Endodermal cell (in vitro differentiated cells): ENCODE data around the gene IKZF2. TPM values are rescaled to one million over a fixed set of nuclear protein-coding genes. Genes with fewer than 3 reads are reported as not detected.
A peak's percentile ranks its signal among the peaks of the same experiment; 100 is the strongest.

ENCODE experiments used
- DNase-seq: peaks from one replicate; pipeline ENCODE4 v3.0.0-alpha.2; 2017
- H3K27ac ChIP-seq: 2 replicates; pipeline ENCODE4 v1.5.1; 2013; ENCODE audit warnings: mild to moderate bottlenecking, low read depth, low read length, moderate library complexity
- H3K27me3 ChIP-seq: 2 replicates; pipeline ENCODE4 v1.6.1; 2013; ENCODE audit warnings: mild to moderate bottlenecking, low read length, moderate library complexity; ENCODE audit not compliant: insufficient read depth, control insufficient read depth, poor library complexity, severe bottlenecking
- H3K36me3 ChIP-seq: 2 replicates; pipeline ENCODE4 v1.7.0; 2013; ENCODE audit warnings: mild to moderate bottlenecking, low read length, moderate library complexity; ENCODE audit not compliant: control insufficient read depth, insufficient read depth
- H3K4me1 ChIP-seq: one replicate; pipeline ENCODE4 v1.7.0; 2013; ENCODE audit warnings: low read length; ENCODE audit not compliant: control insufficient read depth, insufficient read depth
- H3K4me3 ChIP-seq: 2 replicates; pipeline ENCODE4 v1.5.1; 2013; ENCODE audit warnings: mild to moderate bottlenecking, low read length, moderate library complexity
- H3K9ac ChIP-seq: 2 replicates; pipeline ENCODE4 v1.6.1; 2013; ENCODE audit warnings: mild to moderate bottlenecking, low read length, moderate library complexity; ENCODE audit not compliant: poor library complexity, severe bottlenecking; ENCODE audit errors: extremely low read depth
- H3K9me3 ChIP-seq: 2 replicates; pipeline ENCODE4 v1.6.1; 2013; ENCODE audit warnings: mild to moderate bottlenecking, low read length, moderate library complexity; ENCODE audit not compliant: control insufficient read depth
- H3K27ac Mint-ChIP-seq: 2 replicates; pipeline ENCODE4 v1.8.0; 2020; ENCODE audit warnings: mixed read lengths
- H3K27me3 Mint-ChIP-seq: 2 replicates; pipeline ENCODE4 v1.8.0; 2021; ENCODE audit warnings: mild to moderate bottlenecking, mixed read lengths; ENCODE audit not compliant: insufficient read depth
- H3K36me3 Mint-ChIP-seq: 2 replicates; pipeline ENCODE4 v1.8.0; 2020; ENCODE audit warnings: low read depth, mixed read lengths
- H3K4me1 Mint-ChIP-seq: 2 replicates; pipeline ENCODE4 v1.8.0; 2020; ENCODE audit warnings: mixed read lengths
- H3K4me3 Mint-ChIP-seq: 2 replicates; pipeline ENCODE4 v1.8.0; 2020; ENCODE audit warnings: mild to moderate bottlenecking, moderate library complexity, mixed read lengths
- H3K9me3 Mint-ChIP-seq: 2 replicates; pipeline ENCODE4 v1.8.0; 2020; ENCODE audit warnings: mild to moderate bottlenecking, mixed read lengths
- WGBS, 2 experiments: methylation state at CpG; one replicate each; pipeline versions ENCODE4 v1.1.5 to v1.1.7; 2013; ENCODE audit warnings: missing lambda C conversion rate in 2 of 2, mixed read lengths in 1 of 2; ENCODE audit not compliant: insufficient coverage in 1 of 2, insufficient read length in 1 of 2; 5-methylcytosine and 5-hydroxymethylcytosine counted together
- total RNA-seq, 2 donors: library from RNA; stranded (reverse); fragmentation: NEBNext Ultra II Directional in 1 of 2; extraction: Animal tissue kit (Norgen Biotek cat#: 25700) in 1 of 2; gene quantifications; 2 replicates in 1 of 2; 3 replicates in 1 of 2; pipeline ENCODE4 v1.2.1, GENCODE V29; 2021
- TF ChIP-seq, protein P1 (sequence below): fragments of 200-600 bp; sonication (generic); conservative IDR thresholded peaks from 2 replicates; pipeline ENCODE4 v1.5.0; 2021; ENCODE audit warnings: antibody characterized with exemption, mild to moderate bottlenecking

Gene IKZF2
- total RNA-seq, 2 donors from 2014 or later, result 3.9 to 8.7 TPM

GRCh38 chr2:213087040-213087439 lies 64.4 kb downstream of the IKZF2 start:
- no peak overlapping the region for H3K9ac ChIP-seq
- H3K36me3 ChIP-seq, result no peaks in the 10 kb centered on the region
- WGBS, 2 experiments, result 98 to 100% methylated on average over 1 to 3 of the region's 3 CpGs
- TF ChIP-seq, protein P1, sequence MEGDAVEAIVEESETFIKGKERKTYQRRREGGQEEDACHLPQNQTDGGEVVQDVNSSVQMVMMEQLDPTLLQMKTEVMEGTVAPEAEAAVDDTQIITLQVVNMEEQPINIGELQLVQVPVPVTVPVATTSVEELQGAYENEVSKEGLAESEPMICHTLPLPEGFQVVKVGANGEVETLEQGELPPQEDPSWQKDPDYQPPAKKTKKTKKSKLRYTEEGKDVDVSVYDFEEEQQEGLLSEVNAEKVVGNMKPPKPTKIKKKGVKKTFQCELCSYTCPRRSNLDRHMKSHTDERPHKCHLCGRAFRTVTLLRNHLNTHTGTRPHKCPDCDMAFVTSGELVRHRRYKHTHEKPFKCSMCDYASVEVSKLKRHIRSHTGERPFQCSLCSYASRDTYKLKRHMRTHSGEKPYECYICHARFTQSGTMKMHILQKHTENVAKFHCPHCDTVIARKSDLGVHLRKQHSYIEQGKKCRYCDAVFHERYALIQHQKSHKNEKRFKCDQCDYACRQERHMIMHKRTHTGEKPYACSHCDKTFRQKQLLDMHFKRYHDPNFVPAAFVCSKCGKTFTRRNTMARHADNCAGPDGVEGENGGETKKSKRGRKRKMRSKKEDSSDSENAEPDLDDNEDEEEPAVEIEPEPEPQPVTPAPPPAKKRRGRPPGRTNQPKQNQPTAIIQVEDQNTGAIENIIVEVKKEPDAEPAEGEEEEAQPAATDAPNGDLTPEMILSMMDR, result no peak
- no peak for DNase-seq
- Mint-ChIP-seq H3K27ac (no peak overlapping the region), H3K4me1 (peaks cover 8% of the 10 kb centered on the region), H3K9me3 (no peaks in the 10 kb centered on the region), H3K4me3 (no peak overlapping the region), H3K27me3 (no peaks in the 10 kb centered on the region), H3K36me3 (no peaks in the 10 kb centered on the region)
- H3K9me3 ChIP-seq, result no peaks in the 10 kb centered on the region
- H3K27me3 ChIP-seq, result no peaks in the 10 kb centered on the region
- H3K4me3 ChIP-seq, result no peak overlapping the region
- no peak overlapping the region for H3K27ac ChIP-seq
- H3K4me1 ChIP-seq, result no peaks in the 10 kb centered on the region

DNA sequence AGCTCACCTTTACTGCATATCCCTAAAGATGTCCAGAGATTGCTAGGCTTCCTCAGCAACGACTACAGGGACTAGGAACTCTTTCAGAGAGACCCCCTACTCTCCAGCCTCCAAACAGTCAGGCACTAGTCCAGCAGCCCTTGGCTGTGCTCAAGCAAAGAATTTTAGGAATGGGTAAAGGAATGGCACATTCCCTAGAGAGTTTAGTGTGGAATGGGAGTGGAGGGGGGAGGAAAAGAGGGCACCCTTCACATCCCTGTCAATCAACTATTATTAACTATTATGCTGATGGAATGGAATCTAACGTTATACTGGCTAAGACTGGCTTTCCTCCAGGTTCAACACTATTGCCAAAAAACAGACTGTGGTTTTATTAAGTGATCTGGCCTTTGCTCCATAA lies 64.8 kb downstream of the IKZF2 start:
- no peaks in the 10 kb centered on the region for H3K36me3 ChIP-seq
- Mint-ChIP-seq H3K4me3 (no peak overlapping the region), H3K4me1 (peaks cover 8% of the 10 kb centered on the region), H3K36me3 (no peaks in the 10 kb centered on the region), H3K27me3 (no peaks in the 10 kb centered on the region), H3K27ac (peak overlapping the region; percentile 86), H3K9me3 (no peaks in the 10 kb centered on the region)
- WGBS, 2 experiments, result 0 to 50% methylated on average over 1 to 2 of the region's 2 CpGs
- H3K27ac ChIP-seq, result peak overlapping the region; percentile 2
- DNase-seq, result peak; percentile 70
- TF ChIP-seq, protein P1, result no peak
- no peaks in the 10 kb centered on the region for H3K27me3 ChIP-seq
- H3K4me1 ChIP-seq, result no peaks in the 10 kb centered on the region
- H3K9ac ChIP-seq, result no peak overlapping the region
- H3K9me3 ChIP-seq, result no peaks in the 10 kb centered on the region
- no peak overlapping the region for H3K4me3 ChIP-seq

- Histone ChIP-seq H3K4me3 (no peak overlapping the region), H3K36me3 (no peaks in the 10 kb centered on the region), H3K9me3 (no peaks in the 10 kb centered on the region), H3K27ac (peak overlapping the region; percentile 45), H3K4me1 (no peaks in the 10 kb centered on the region), H3K27me3 (no peaks in the 10 kb centered on the region), H3K9ac (no peak overlapping the region)
- no peaks in the 10 kb centered on the region for H3K36me3 Mint-ChIP-seq
- no peaks in the 10 kb centered on the region for H3K9me3 Mint-ChIP-seq
- TF ChIP-seq, protein P1, result no peak
- no peak for DNase-seq
- H3K4me3 Mint-ChIP-seq, result no peak overlapping the region
- peaks cover 8% of the 10 kb centered on the region for H3K4me1 Mint-ChIP-seq
- H3K27ac Mint-ChIP-seq, result peak overlapping the region; percentile 86
- H3K27me3 Mint-ChIP-seq, result no peaks in the 10 kb centered on the region
These were observed 65.4 kb downstream of the IKZF2 start for GRCh38 chr2:213086050-213086449.
